ENCODE measurements around the gene PTPRO. TPM values are rescaled to one million over a fixed set of nuclear protein-coding genes. Genes with fewer than 3 reads are reported as not detected.

The PTPRO gene
- total RNA-seq, 1 donor from 2014 or later: 2.6 TPM

- DNase-seq: no peak
Observed at GRCh38 chr12:15561396-15561795, 239.1 kb downstream of the PTPRO start.

DNA sequence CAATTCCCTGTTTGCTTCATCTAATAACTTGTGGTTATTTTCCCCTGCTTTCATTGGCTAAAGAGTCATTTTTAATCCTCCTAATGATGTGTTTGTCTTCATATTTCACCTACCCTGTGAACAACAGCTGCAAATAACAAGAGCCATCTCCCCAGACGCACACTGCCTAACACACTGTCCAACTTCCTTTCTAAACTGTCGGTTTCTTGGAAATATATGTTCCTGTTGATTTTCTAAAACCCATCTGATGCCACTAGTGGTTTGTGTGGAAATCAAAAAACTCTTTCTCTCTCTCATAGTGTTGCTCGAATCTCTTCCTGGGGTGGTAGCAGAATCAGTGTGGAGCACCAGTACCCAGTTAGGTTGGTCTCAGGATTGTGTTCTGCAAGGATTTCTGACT, 240.0 kb downstream of the PTPRO start:
- peak; percentile 20 for DNase-seq

GRCh38 chr12:15563663-15564062, 241.4 kb downstream of the PTPRO start:
- DNase-seq: peak; percentile 38

DNA sequence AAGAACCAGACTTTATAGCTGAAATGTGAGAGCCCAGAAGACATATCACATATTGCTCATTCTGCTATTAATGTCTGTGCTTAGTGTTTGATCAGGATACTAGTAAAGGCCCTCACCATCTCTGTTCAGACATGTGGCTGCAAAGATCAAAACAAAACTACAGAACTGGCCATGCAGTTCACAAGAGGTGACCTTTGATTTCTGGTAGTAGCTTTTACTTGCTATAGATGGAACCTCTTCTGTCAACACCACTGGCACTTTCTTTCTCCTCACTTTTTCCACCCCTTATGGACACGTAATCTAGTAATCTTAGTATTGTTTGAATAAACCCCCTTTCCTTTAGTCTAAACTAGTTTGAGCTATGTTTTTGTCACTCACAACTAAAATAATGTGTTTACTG, 252.0 kb downstream of the PTPRO start:
- no peak for DNase-seq

GRCh38 chr12:15575671-15576541, 253.6 kb downstream of the PTPRO start:
- DNase-seq: no peak

- DNase-seq: no peak
Observed at GRCh38 chr12:15580431-15580830, 258.1 kb downstream of the PTPRO start.

DNA sequence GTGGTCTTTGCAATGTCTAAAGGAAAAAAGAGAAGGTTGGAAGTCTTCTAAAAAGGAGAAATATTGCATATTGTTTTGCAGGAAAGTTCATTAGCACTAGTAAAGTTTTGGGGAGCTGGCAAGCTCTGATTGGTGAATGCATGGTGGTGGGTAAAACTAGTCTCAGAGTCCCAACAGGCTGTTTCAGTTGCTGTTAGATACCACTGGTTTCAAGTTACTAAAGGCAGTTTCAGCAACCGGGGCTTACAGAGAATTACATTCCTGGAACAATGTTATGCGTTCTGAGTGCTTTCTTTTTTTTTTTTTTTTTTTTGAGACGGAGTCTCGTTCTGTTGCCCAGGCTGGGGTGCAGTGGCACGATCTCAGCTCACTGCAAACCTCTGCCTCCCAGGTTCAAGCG, 258.7 kb downstream of the PTPRO start:
- DNase-seq: no peak

DNA sequence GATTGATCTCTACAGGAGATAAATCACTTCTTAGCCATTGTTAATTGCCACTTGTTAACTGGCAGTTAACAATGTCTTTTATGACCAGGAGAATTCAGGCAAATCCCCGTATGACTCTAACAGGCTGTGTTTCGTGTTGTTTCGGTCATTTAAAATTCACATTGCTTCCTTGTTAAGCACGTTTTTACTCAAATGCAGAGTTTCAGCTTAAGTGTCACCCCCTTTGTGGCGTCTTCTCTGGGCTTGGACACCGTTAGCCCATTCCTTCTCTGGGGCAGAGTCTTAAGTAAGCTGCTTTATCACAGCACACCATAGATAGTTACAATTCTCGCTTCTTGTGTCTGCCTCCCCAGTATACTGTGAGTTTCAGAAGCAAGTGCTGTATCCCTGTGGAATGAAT, 261.5 kb downstream of the PTPRO start:
- no peak for DNase-seq

- DNase-seq: peak; percentile 32
Observed at GRCh38 chr12:15584366-15585041, 262.2 kb downstream of the PTPRO start.

GRCh38 chr12:15589328-15590032, 267.2 kb downstream of the PTPRO start:
- DNase-seq: no peak

- DNase-seq: peak; percentile 83
Observed at GRCh38 chr12:15590180-15590826, 268.0 kb downstream of the PTPRO start.

DNA sequence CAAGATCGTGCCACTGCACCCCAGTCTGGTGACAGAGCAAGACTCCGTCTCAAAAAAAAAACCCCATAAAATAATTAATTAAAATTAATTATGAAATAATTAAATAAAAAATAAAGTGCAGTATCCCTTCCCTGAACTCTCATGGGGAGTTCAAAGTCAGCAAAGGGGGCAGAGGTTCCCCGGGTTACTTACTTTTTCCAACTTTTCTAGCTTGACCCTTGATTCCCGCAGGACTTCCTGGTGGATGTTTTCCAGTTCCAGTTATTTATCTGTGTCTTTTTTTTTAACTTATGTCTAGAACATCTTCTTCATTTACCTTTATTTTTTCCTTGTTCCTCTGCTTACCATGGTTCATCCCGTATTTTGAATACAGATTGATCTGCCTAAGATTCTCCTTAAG, 269.5 kb downstream of the PTPRO start:
- DNase-seq: no peak

- no peak for DNase-seq
Observed at GRCh38 chr12:15592934-15593333, 270.6 kb downstream of the PTPRO start.

GRCh38 chr12:15596174-15596573, 273.9 kb downstream of the PTPRO start:
- DNase-seq: no peak

DNA sequence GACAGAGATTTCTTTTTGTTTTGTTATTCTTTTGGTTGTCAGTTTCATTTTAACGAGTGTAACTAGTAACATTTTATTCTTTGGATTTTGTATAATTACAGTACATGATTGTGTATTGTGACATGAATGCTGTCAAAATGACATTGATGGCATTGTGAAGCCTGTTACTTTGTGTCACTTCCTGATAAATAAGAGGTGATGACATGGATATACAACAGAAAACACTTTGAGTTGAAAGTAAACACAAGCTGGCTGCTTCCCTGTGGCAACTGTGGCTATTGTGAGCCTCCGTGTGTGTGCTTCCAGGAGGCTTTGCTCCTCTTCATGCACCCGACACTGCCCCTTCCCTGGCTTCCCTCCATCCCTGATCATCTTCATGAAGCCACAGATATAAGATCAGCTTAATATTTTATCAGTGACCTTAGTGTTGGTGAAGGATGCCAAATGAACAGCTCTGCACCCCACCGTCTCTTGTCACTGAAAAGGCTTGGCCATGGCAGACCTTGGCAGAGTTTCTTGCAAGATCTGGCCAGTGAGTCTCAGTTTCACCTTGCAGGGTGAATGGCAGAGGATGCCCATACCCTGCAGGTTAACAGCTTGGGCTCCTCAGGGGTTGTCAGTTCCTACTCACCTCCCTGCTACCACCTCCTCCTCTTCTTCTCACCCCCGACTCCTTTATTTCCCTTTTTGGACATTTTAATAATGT, 275.0 kb downstream of the PTPRO start:
- no peak for DNase-seq

- DNase-seq: peak; percentile 81
Observed at GRCh38 chr12:15599266-15600037, 277.1 kb downstream of the PTPRO start.

GRCh38 chr12:15600223-15600935, 278.1 kb downstream of the PTPRO start:
- no peak for DNase-seq

DNA sequence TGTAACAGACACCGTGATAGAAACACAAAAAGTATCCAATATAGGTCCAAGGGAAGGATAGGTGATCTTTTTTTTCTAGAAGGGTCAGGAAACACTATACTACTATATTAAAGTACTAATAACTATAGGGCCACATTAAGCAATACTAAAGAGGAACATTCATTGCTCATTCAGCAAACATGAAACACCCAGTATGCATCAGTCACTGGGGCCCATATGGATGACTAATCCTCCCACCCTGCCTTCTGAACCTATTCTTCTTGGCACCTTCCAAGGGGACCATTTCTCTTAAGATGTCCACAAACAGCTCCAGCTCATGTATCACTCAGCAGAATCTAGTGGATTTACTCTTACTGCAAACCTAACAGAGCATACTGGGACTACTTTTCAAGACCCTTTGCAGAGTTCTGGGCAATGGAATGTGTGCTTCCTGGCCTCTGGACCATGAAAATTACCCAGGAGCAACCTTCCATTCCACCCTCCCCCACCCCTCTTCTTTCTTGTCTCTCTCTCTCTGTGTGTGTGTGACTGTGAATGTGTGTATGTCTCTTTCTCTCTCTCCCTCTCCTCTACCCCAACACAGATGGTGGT, 279.0 kb downstream of the PTPRO start:
- DNase-seq: no peak

GRCh38 chr12:15602051-15602672, 279.9 kb downstream of the PTPRO start:
- no peak for DNase-seq

All from skin of body (tissue), 2 donors.